H1 (cell line): Measurements from ENCODE around the gene UBASH3B.

Source experiments
- EGR1 ChIP-seq: IDR thresholded peaks from 2 replicates; pipeline ENCODE4 v1.6.1; 2011; ENCODE audit warnings: low read depth, low read length, borderline replicate concordance
- EP300 ChIP-seq, 2 experiments: IDR thresholded peaks; 1 replicate in 1 of 2; 2 replicates in 1 of 2; pipeline ENCODE4 v1.6.1; 2011 to 2012; ENCODE audit warnings: low read depth in 2 of 2, low read length in 2 of 2, mild to moderate bottlenecking in 2 of 2, borderline replicate concordance in 1 of 2, inconsistent platforms in 1 of 2, moderate library complexity in 1 of 2
- EZH2 ChIP-seq: fragments of 200-600 bp; sonication (generic); IDR thresholded peaks from 2 replicates; pipeline ENCODE4 v1.7.1; 2012; ENCODE audit warnings: low read depth, mild to moderate bottlenecking, moderate library complexity, low read length, inconsistent platforms; ENCODE audit not compliant: severe bottlenecking
- FOSL1 ChIP-seq: IDR thresholded peaks from 2 replicates; pipeline ENCODE4 v1.6.1; 2011; ENCODE audit warnings: mild to moderate bottlenecking, low read depth, low read length, moderate library complexity; ENCODE audit not compliant: insufficient read depth
- JUND ChIP-seq: IDR thresholded peaks from 2 replicates; pipeline ENCODE4 v1.6.1; 2011; ENCODE audit warnings: mild to moderate bottlenecking, improper control_type of control experiment, low read length
- NRF1 ChIP-seq: IDR thresholded peaks from 2 replicates; pipeline ENCODE4 v1.6.1; 2011; ENCODE audit warnings: mild to moderate bottlenecking, low read depth, low read length, improper control_type of control experiment
- POLR2A ChIP-seq, 2 experiments: IDR thresholded peaks; 1 replicate in 1 of 2; 2 replicates in 1 of 2; pipeline ENCODE4 v1.6.1; 2011; ENCODE audit warnings: low read depth in 2 of 2, low read length in 2 of 2, mild to moderate bottlenecking in 2 of 2; ENCODE audit errors: control extremely low read depth in 1 of 2
- POLR2AphosphoS5 ChIP-seq: IDR thresholded peaks from 2 replicates; pipeline ENCODE4 v1.6.1; 2011; ENCODE audit warnings: low read depth, low read length
- TAF1 ChIP-seq: IDR thresholded peaks from 2 replicates; pipeline ENCODE4 v1.6.1; 2011; ENCODE audit warnings: mild to moderate bottlenecking, low read depth, low read length
- TEAD4 ChIP-seq: IDR thresholded peaks from 2 replicates; pipeline ENCODE4 v1.6.1; 2012; ENCODE audit warnings: low read depth, low read length, inconsistent platforms, mixed read lengths
- YY1 ChIP-seq: IDR thresholded peaks from 2 replicates; pipeline ENCODE4 v1.6.1; 2011; ENCODE audit warnings: low read depth, mild to moderate bottlenecking, low read length
- TF ChIP-seq, protein P1 (sequence below), 3 experiments: IDR thresholded peaks; 1 replicate in 2 of 3; 2 replicates in 1 of 3; pipeline versions ENCODE4 v1.5.1 to v1.6.1; 2011; ENCODE audit warnings: low read length in 3 of 3, mild to moderate bottlenecking in 3 of 3, inconsistent platforms in 2 of 3, low read depth in 1 of 3, moderate library complexity in 1 of 3; ENCODE audit not compliant: insufficient read depth in 1 of 3; ENCODE audit errors: control extremely low read depth in 1 of 3

GRCh38 chr11:122797651-122798050 lies 142.1 kb downstream of the UBASH3B start:
- TF ChIP-seq, protein P1, sequence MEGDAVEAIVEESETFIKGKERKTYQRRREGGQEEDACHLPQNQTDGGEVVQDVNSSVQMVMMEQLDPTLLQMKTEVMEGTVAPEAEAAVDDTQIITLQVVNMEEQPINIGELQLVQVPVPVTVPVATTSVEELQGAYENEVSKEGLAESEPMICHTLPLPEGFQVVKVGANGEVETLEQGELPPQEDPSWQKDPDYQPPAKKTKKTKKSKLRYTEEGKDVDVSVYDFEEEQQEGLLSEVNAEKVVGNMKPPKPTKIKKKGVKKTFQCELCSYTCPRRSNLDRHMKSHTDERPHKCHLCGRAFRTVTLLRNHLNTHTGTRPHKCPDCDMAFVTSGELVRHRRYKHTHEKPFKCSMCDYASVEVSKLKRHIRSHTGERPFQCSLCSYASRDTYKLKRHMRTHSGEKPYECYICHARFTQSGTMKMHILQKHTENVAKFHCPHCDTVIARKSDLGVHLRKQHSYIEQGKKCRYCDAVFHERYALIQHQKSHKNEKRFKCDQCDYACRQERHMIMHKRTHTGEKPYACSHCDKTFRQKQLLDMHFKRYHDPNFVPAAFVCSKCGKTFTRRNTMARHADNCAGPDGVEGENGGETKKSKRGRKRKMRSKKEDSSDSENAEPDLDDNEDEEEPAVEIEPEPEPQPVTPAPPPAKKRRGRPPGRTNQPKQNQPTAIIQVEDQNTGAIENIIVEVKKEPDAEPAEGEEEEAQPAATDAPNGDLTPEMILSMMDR (IDR thresholded peaks at IDR 0.05; ENCODE audit: control extremely low read depth in 1 of 3, insufficient read depth in 1 of 3, low read depth in 1 of 3, low read length in 3 of 3) = no peak
- TF ChIP-seq FOSL1 (no peak), NRF1 (no peak), POLR2AphosphoS5 (no peak), JUND (no peak), EGR1 (no peak), TAF1 (no peak), EP300 (IDR thresholded peaks at IDR 0.05; ENCODE audit: borderline replicate concordance in 1 of 2, low read depth in 2 of 2, low read length in 2 of 2) (no peak), POLR2A (IDR thresholded peaks at IDR 0.05; ENCODE audit: control extremely low read depth in 1 of 2, low read depth in 2 of 2, low read length in 2 of 2) (no peak), TEAD4 (no peak), YY1 (no peak), EZH2 (no peak)
